Kidney (tissue), 14 donors: ENCODE results near the gene OLFML2B. TPM values are rescaled to one million over a fixed set of nuclear protein-coding genes. Genes with fewer than 3 reads are reported as not detected.

Experiments
- DNase-seq, 5 donors: peaks; one replicate each; pipeline ENCODE4 v3.0.0-alpha.2; 2013 to 2020
- FAIRE-seq: peaks from 2 replicates; lab custom pipeline; 2012; peaks lifted over from hg19 to GRCh38; lab: Jason Lieb, UNC
- H3K27ac ChIP-seq, 2 donors: one replicate each; pipeline ENCODE4 v1.7.0; 2013; ENCODE audit warnings: low read depth in 2 of 2, low read length in 2 of 2, inconsistent platforms in 1 of 2
- H3K27me3 ChIP-seq: one replicate; pipeline ENCODE4 v1.7.1; 2013; ENCODE audit warnings: low read length, inconsistent platforms; ENCODE audit not compliant: control insufficient read depth, insufficient read depth
- H3K36me3 ChIP-seq, 3 donors: one replicate each; pipeline versions ENCODE4 v1.7.0 to v1.7.1; 2013; ENCODE audit warnings: low read length in 3 of 3, control low read depth in 1 of 3, inconsistent platforms in 1 of 3; ENCODE audit not compliant: insufficient read depth in 3 of 3, control insufficient read depth in 2 of 3
- H3K4me1 ChIP-seq, 3 donors: one replicate each; pipeline versions ENCODE4 v1.7.0 to v1.7.1; 2013; ENCODE audit warnings: low read length in 3 of 3, inconsistent platforms in 1 of 3, low read depth in 1 of 3; ENCODE audit not compliant: control insufficient read depth in 2 of 3, insufficient read depth in 2 of 3
- H3K4me3 ChIP-seq, 3 donors: one replicate each; pipeline versions ENCODE4 v1.7.0 to v1.8.1; 2013; ENCODE audit warnings: low read length in 3 of 3, control low read depth in 1 of 3, inconsistent platforms in 1 of 3
- H3K9ac ChIP-seq, 3 donors: one replicate each; pipeline versions ENCODE4 v1.7.0 to v1.7.1; 2013; ENCODE audit warnings: low read length in 3 of 3, control low read depth in 1 of 3, inconsistent platforms in 1 of 3
- H3K9me3 ChIP-seq, 3 donors: one replicate each; pipeline versions ENCODE4 v1.7.0 to v1.7.1; 2013; ENCODE audit warnings: low read length in 3 of 3, control low read depth in 1 of 3, inconsistent platforms in 1 of 3; ENCODE audit not compliant: control insufficient read depth in 2 of 3, insufficient read depth in 1 of 3
- CTCF ChIP-seq: IDR thresholded peaks from 3 replicates; pipeline ENCODE4 v1.5.1; 2012; ENCODE audit warnings: mild to moderate bottlenecking, moderate library complexity, borderline replicate concordance; ENCODE audit not compliant: insufficient read depth; ENCODE audit errors: extremely low read depth
- intact Hi-C: fragments of 100-400 bp; cut with DNase I; formaldehyde crosslinking; loops from one replicate; pipeline ENCODE4 v1.11.1; 2022
- polyA plus RNA-seq: library from polyadenylated mRNA; stranded (reverse); fragments of 350-450 nt; fragmentation: Illumina TruSeq; extraction: RNeasy Lipid Tissue Mini Kit (QIAGEN cat#74804); gene quantifications from one replicate; pipeline ENCODE4 v1.2.3, GENCODE V29; 2014; ENCODE audit warnings: low read depth, low replicate concordance; ENCODE audit not compliant: insufficient read depth
- total RNA-seq: library from RNA; stranded (reverse); fragmentation: NEBNext Ultra II Directional; extraction: Animal tissue kit (Norgen Biotek cat#: 25700); gene quantifications from one replicate; pipeline ENCODE4 v1.2.1, GENCODE V29; 2021
- donor health status: control.
- donor health status: control.
- donor health status: control.
- donor health status: control.
- donor health status: control.
- donor health status: DM: yes; HTN: yes; CAD: no.
- donor health status: Normal renal cell carcinoma (clear cell type).

OLFML2B gene
- total and polyA plus RNA-seq, 2 donors from 2014 or later = 2.9 to 6.7 TPM

- no peaks in the 10 kb centered on the region for H3K27me3 ChIP-seq
- no peaks in the 10 kb centered on the region for H3K4me1 ChIP-seq
- no peaks in the 10 kb centered on the region for H3K9me3 ChIP-seq
- peak in 4 of 5 donors; percentile 30 to 84 (median 64) for DNase-seq
- no peak overlapping the region for H3K27ac ChIP-seq
- no peak overlapping the region for H3K9ac ChIP-seq
- FAIRE-seq = no peak
- intact Hi-C loops = no loop called here
- H3K4me3 ChIP-seq = no peak overlapping the region
- no peak for TF ChIP-seq CTCF
- no peaks in the 10 kb centered on the region for H3K36me3 ChIP-seq
Measured at GRCh38 chr1:162011337-162012012, 12.2 kb downstream of the OLFML2B start.

DNA sequence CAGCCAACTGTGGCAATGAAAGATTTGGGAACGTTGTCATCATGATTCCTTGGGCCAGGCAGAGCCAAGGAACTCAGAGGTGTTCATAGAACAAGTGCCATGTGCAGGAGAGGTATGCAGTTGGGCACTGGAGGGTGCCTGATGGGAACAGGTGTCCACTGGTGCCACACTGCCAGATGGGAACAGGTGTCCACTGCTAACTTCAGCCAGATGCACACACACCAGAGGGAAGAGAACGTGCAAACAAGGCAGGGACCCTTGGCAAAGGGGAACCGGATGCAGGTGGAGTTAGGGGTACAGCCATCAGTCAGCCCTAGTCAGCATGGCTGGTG is 13.5 kb downstream of the OLFML2B start:
- Histone ChIP-seq H3K36me3 (no peaks in the 10 kb centered on the region), H3K4me1 (no peaks in the 10 kb centered on the region), H3K9ac (no peak overlapping the region), H3K27me3 (no peaks in the 10 kb centered on the region), H3K27ac (no peak overlapping the region), H3K9me3 (no peaks in the 10 kb centered on the region), H3K4me3 (no peak overlapping the region)
- DNase-seq (no peak), FAIRE-seq (no peak)
- intact Hi-C loops = no loop called here
- no peak for TF ChIP-seq CTCF

DNA sequence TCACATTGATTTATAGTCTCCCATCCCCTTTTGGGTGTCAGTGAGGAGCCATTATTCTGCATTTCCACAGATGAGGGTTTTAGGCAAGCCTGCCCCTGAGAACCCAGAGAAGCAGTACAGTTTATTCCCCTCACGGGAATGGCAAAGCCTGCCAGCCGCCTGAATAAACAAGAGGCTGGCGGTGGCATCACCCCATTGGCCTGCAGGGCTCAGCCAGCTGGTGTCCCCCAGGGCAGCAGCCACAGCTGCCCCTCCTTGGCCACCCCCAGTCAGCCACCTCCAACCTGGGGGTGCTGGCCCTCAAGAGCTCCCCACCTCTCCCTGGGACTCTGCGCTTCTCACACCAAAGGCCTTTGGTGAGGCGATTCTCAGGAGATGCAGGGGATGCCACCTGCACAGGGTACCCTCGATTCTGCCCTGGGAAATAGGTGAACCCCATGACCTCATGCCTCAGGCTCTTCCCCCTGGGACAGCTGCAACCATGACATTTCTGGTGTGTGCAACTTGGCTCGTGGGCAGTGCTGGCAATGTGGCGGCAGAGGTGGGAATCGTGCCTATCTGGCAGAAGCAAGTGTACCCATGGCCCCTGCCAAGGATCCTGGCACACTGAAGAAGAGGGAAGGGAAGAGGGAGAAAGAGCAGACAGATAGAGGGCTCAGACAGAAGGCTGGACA is 14.0 kb downstream of the OLFML2B start:
- no peak for DNase-seq
- no peaks in the 10 kb centered on the region for H3K36me3 ChIP-seq
- FAIRE-seq = no peak
- no peaks in the 10 kb centered on the region for H3K27me3 ChIP-seq
- no peak overlapping the region for H3K4me3 ChIP-seq
- no peak overlapping the region for H3K27ac ChIP-seq
- no peak for TF ChIP-seq CTCF
- H3K4me1 ChIP-seq = no peaks in the 10 kb centered on the region
- H3K9me3 ChIP-seq = no peaks in the 10 kb centered on the region
- H3K9ac ChIP-seq = no peak overlapping the region
- intact Hi-C loops = no loop called here
